GM12865 (cell line): Measurements from ENCODE around the gene SYTL3.
"Not testable (repeated sequence)": the region's sequence is repeated elsewhere in the genome, so short reads cannot be mapped to it uniquely, and the experiment has no call there.

Source experiments
- DNase-seq: peaks from one replicate; pipeline ENCODE4 v3.0.0; 2010; ENCODE audit warnings: low read depth
- H3K4me3 ChIP-seq: 2 replicates; pipeline ENCODE4 v1.5.1; 2011; ENCODE audit warnings: mild to moderate bottlenecking, low read depth, low read length, control low read depth
- TF ChIP-seq, protein P1 (sequence below): IDR thresholded peaks from 2 replicates; pipeline ENCODE4 v1.5.1; 2011; ENCODE audit warnings: low read length, control low read depth, low read depth, inconsistent platforms; ENCODE audit not compliant: insufficient read depth; ENCODE audit errors: missing control alignments

SYTL3 gene

DNA sequence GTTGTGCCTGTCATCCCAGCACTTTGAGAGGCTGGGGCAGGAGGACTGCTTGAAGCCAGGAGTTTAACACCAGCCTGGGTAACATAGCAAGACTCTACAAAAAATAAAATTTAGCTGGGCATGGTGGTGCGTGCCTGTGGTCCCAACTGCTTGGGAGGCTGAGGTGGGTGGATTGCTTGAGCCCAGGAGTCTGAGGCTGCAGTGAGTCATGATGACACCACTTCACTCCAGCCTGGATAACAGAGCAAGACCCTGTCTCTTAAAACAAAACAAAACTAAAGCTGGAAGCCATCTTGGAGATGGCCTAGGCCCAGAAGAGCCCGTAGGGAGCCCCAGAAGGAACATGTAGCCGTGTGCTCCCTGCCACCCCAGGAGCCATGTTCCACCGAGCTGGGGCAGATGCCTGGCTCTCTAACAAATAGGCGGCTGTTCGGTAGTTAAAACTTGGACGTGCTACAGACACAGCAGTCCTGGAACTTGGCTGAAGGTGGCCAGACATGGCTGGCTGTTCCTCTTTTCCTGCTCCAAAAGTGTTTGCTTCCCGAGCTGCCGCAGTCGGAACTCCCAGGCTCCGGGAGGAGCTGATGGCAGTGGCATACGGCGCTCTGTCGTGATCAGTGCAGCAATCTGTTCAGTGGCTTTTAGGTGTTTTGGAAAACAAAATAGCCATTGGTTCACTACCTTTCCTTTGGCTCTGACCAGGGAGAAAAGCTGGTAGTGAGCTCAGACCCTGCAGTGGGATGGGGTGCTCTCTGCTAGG is 42.3 kb upstream of the SYTL3 start:
- TF ChIP-seq, protein P1, sequence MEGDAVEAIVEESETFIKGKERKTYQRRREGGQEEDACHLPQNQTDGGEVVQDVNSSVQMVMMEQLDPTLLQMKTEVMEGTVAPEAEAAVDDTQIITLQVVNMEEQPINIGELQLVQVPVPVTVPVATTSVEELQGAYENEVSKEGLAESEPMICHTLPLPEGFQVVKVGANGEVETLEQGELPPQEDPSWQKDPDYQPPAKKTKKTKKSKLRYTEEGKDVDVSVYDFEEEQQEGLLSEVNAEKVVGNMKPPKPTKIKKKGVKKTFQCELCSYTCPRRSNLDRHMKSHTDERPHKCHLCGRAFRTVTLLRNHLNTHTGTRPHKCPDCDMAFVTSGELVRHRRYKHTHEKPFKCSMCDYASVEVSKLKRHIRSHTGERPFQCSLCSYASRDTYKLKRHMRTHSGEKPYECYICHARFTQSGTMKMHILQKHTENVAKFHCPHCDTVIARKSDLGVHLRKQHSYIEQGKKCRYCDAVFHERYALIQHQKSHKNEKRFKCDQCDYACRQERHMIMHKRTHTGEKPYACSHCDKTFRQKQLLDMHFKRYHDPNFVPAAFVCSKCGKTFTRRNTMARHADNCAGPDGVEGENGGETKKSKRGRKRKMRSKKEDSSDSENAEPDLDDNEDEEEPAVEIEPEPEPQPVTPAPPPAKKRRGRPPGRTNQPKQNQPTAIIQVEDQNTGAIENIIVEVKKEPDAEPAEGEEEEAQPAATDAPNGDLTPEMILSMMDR, result no peak
- no peak for DNase-seq
- H3K4me3 ChIP-seq, result no peak overlapping the region

DNA sequence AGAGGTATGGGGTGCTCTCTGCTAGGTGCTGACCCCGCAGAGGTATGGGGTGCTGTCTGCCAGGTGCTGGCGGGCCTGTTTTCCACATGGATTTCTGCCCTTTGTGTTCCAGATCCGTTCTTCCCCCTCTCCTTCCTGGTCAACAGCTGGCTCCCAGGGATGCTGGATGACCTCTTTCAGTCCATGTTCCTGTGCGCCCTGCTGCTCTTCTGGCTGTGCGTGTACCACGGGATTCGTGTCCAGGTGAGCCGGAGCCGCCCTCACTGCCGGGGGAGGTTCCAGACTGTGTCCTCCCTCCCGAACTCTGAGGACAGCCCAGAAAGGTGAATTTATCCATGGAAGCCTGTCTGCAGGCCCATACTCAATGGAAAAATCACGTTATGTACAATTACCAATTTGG is 41.6 kb upstream of the SYTL3 start:
- H3K4me3 ChIP-seq, result no peak overlapping the region
- DNase-seq, result no peak
- TF ChIP-seq, protein P1, result no peak

DNA sequence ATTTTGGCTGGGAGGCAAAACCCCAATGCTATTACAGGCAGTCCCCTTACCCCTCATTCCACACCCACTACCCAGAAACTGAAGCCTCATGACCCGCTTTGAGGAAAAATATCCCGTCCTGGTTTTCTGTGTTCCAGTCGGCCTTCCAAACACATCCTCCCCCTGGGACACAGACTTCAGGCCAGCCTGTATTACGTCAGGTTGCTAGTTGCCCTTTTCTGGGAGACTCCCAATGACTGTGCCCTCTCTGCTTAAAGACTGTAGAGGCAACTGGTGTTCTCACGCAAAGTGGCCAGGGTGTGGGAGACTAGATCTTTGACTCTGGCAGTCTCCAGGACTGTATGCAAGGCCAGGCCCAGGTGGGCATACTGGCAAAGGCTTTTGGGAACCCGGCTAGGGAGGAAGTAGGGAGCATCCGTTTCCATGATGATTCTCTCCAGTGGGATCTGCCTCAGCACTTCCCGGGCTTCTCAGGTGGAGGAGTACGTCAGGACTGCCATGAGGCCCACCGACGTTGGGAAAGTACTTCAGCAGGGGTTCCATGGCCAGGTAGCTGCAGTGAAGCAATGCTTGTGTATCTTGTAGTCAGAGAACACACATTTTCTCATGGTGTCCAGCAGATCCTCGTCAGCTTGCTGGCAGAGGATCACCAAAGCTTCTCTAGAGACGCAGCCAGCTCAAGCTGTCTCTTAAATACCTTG is 40.2 kb upstream of the SYTL3 start:
- TF ChIP-seq, protein P1, result no peak
- no peak for DNase-seq
- H3K4me3 ChIP-seq, result no peak overlapping the region

DNA sequence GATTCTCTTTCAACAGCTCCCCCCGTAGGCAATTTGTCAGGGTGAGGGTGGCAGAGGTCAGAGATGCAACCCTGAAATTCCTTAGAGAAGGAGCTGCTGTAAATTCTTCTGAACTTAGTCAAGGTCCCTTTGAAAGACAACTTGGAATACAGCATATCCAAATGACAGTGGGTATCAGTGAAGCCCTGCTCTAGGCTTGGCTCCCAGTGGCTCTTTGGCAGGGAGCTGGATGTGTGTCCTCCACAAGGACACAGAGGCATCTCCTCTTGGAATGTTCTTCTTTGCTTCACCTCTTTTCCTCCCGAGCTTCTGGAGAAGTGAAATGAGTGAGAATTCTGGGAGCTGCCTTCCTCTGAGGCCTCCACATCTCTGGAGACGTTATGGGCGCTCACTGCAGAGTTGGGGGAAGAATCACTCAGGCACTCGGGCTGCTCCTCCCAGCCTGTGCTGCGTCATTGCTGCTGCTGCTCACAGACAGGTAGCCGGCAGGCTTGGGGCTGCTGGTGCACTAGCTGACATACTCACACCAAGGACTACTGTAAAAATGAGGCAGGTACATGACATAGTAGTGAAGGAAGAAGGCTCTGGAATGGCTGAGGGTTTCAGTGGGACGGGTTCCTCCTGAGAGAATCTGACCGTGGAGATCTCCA is 39.4 kb upstream of the SYTL3 start:
- TF ChIP-seq, protein P1, result no peak
- no peak overlapping the region for H3K4me3 ChIP-seq
- DNase-seq, result no peak

DNA sequence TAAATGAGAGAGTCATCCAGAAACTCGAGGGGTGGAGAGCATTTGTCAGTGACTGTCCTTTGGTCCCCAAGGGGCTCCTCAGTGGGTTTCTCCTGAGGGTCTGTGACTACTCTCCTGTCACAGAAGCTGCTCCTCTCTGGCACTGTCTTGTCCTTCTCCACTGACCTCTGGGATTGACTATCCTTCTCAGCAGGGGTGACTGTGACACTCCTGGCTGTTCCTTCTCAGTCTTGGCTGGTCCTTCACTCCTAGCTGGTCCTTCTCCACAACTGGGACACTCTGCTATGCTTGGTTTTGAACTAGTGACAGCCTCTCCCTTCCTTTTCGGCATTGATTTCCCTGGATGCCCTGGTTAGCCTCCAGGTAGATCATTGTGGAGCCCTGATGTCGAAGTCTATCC is 38.8 kb upstream of the SYTL3 start:
- H3K4me3 ChIP-seq, result no peak overlapping the region
- DNase-seq, result no peak
- TF ChIP-seq, protein P1, result no peak

DNA sequence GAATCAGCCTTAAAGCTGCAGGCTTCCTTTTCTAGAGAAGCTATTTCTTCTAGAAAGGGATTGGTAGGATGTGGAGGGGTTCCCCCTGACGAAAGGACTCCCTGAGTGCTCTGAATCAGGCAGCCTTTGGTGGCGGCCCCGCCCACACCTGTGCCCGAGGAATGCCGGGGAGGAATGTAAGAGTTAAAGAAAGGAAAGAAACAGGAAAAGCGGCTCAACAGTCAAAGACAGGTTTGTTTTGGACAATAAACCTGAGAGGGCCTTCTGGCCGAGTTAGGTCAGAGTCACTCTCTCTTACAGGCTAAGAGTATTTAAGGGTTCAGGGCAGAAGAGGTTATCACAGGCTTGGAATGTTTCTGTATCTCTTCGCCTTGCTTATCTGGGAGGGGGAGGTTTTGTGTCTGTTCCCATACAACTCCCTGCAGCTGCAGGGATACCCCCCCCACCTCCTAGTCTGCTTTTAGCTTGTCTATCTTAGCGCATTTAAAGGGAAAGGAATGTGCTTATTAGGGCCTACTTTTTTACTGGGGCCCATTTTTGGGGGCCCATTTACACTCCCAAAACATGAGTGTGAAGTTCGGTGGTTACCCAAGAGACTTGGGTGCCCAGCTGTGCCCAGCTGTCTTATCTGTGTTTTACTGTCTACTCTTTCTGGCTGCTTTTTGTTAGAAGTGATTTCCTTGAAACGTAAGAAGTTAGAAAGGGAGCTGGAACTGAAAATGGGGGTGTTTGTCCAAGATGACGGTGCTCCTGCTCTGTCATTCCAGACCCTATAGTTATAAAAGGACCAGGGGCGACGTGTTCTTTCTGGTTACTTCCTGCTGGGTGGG is 38.1 kb upstream of the SYTL3 start:
- TF ChIP-seq, protein P1, result no peak
- H3K4me3 ChIP-seq, result no peak overlapping the region
- DNase-seq, result no peak

DNA sequence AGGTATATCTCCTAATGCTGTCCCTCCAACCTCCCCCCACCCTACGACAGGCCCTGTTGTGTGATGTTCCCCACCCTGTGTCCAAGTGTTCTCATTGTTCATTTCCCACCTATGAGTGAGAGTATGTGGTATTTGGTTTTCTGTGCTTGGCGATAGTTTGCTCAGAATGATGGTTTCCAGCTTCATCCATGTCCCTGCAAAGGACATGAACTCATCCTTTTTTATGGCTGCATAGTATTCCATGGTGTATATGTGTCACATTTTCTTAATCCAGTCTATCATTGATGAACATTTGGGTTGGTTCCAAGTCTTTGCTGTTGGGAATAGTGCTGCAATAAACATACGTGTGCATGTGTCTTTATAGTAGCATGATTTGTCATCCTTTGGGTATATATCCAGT is 35.2 kb upstream of the SYTL3 start:
- not testable (repeated sequence) for H3K4me3 ChIP-seq, DNase-seq

DNA sequence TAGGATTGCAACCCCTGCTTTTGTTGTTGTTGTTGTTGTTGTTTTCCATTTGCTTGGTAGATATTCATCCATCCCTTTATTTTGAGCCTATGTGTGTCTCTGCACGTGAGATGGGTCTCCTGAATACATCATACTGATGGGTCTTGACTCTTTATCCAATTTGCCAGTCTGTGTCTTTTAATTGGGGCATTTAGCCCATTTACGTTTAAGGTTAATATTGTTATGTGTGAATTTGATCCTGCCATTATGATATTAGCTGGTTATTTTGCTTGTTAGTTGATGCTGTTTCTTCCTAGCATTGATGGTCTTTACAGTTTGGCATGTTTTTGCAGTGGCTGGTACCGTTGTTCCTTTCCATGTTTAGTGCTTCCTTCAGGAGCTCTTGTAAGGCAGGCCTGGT is 31.6 kb upstream of the SYTL3 start:
- H3K4me3 ChIP-seq, DNase-seq: not testable (repeated sequence)
